ENCODE measurements around the gene CALY. TPM values are rescaled to one million over a fixed set of nuclear protein-coding genes. Genes with fewer than 3 reads are reported as not detected.
A peak's percentile ranks its signal among the peaks of the same experiment; 100 is the strongest.

The CALY gene
- total and polyA plus RNA-seq, 4 experiments from 2014 or later = 1.4 to 7.2 (median 4.3) TPM

- POLR2A ChIA-PET (ENCODE audit: partially characterized antibody) = interaction anchor here (0.8 to 2.0 kb wide), 4 partner anchors 12 to 28 kb away, joined by 3 to 8 read pairs (median 7); partner anchors contain the start of genes ECHS1 and PAOX
- no peaks in the 10 kb centered on the region for H3K36me3 ChIP-seq (ENCODE audit: insufficient read depth, low read length)
- H3K27me3 ChIP-seq (ENCODE audit: insufficient read depth, low read length) = no peaks in the 10 kb centered on the region
- Mint-ChIP-seq H3K4me3 (peak overlapping the region in 1 of 8 donors; percentile 40), H3K9me3 (no peaks in the 10 kb centered on the region), H3K36me3 (peaks cover 6 to 21% of the 10 kb centered on the region in 2 donors), H3K4me1 (peaks cover 0 to 7% (median 5%) of the 10 kb centered on the region in 4 donors), H3K27ac (peak overlapping the region in 4 of 7 donors; percentile 6 to 89 (median 66)), H3K27me3 (no peaks in the 10 kb centered on the region)
- CTCF ChIA-PET (ENCODE audit: partially characterized antibody) = interaction anchor here (1.2 to 1.8 kb wide), 2 partner anchors 16 to 32 kb away, joined by 3 to 6 read pairs; no protein-coding TSS in a partner anchor
- no peaks in the 10 kb centered on the region for H3K9me3 ChIP-seq (ENCODE audit: control insufficient read depth in 1 of 2, low read length in 2 of 2)
- intact Hi-C loops (cut with micrococcal nuclease) = no loop called here
- no peak for DNase-seq
- H3K27ac ChIP-seq (ENCODE audit: low read depth, low read length) = no peak overlapping the region
- H3K4me3 ChIP-seq (ENCODE audit: low read length in 2 of 2) = no peak overlapping the region
- H3K4me1 ChIP-seq (ENCODE audit: insufficient read depth, low read length) = peaks cover 6% of the 10 kb centered on the region
Observed at GRCh38 chr10:133361227-133361626, 24.5 kb upstream of the CALY start.

- H3K4me1 ChIP-seq (ENCODE audit: insufficient read depth, low read length) = peaks cover 8% of the 10 kb centered on the region
- intact Hi-C loops (cut with micrococcal nuclease) = loop anchor here (2.0 to 5.0 kb wide), 2 partner anchors 23 to 32 kb away; partner anchors contain the start of genes CALY and MTG1
Observed at GRCh38 chr10:133359972-133360610, 23.4 kb upstream of the CALY start.

GRCh38 chr10:133359554-133359971, 22.9 kb upstream of the CALY start:
- Histone ChIP-seq H3K4me3 (ENCODE audit: low read length in 2 of 2) (no peak overlapping the region), H3K27me3 (ENCODE audit: insufficient read depth, low read length) (no peaks in the 10 kb centered on the region), H3K36me3 (ENCODE audit: insufficient read depth, low read length) (no peaks in the 10 kb centered on the region), H3K9me3 (ENCODE audit: control insufficient read depth in 1 of 2, low read length in 2 of 2) (no peaks in the 10 kb centered on the region), H3K4me1 (ENCODE audit: insufficient read depth, low read length) (peaks cover 8% of the 10 kb centered on the region), H3K27ac (ENCODE audit: low read depth, low read length) (no peak overlapping the region)
- ChIA-PET CTCF (ENCODE audit: partially characterized antibody) (interaction anchor here (1.1 to 1.3 kb wide), 2 partner anchors 18 to 30 kb away, joined by 3 to 4 read pairs; no protein-coding TSS in a partner anchor), POLR2A (ENCODE audit: partially characterized antibody) (interaction anchor here (5.3 kb wide), 1 partner anchor 30 kb away, joined by 38 read pairs; no protein-coding TSS in a partner anchor)
- Mint-ChIP-seq H3K36me3 (peaks cover 3 to 13% of the 10 kb centered on the region in 2 donors), H3K4me3 (no peak overlapping the region), H3K27ac (peak overlapping the region in 5 of 7 donors; percentile 19 to 62 (median 50)), H3K4me1 (peaks cover 0 to 9% (median 5%) of the 10 kb centered on the region in 4 donors), H3K9me3 (no peaks in the 10 kb centered on the region), H3K27me3 (no peaks in the 10 kb centered on the region)
- intact Hi-C loops (cut with micrococcal nuclease) = loop anchor here (2.0 to 5.0 kb wide), 2 partner anchors 23 to 33 kb away; partner anchors contain the start of genes CALY and MTG1
- peak in 4 of 5 donors; percentile 39 to 50 (median 48) for DNase-seq

More at GRCh38 chr10:133359972-133360610, 23.4 kb upstream of the CALY start:
- no peaks in the 10 kb centered on the region for H3K27me3 Mint-ChIP-seq
- H3K27me3 ChIP-seq (ENCODE audit: insufficient read depth, low read length) = no peaks in the 10 kb centered on the region
- H3K9me3 Mint-ChIP-seq = no peaks in the 10 kb centered on the region
- ChIA-PET POLR2A (ENCODE audit: partially characterized antibody) (interaction anchor here (5.3 kb wide), 1 partner anchor 30 kb away, joined by 38 read pairs; no protein-coding TSS in a partner anchor), CTCF (ENCODE audit: partially characterized antibody) (no interaction called here)
- H3K36me3 Mint-ChIP-seq = peaks cover 6 to 16% of the 10 kb centered on the region in 2 donors
- H3K36me3 ChIP-seq (ENCODE audit: insufficient read depth, low read length) = no peaks in the 10 kb centered on the region
- peaks cover 0 to 9% (median 5%) of the 10 kb centered on the region in 4 donors for H3K4me1 Mint-ChIP-seq
- no peaks in the 10 kb centered on the region for H3K9me3 ChIP-seq (ENCODE audit: control insufficient read depth in 1 of 2, low read length in 2 of 2)
- H3K27ac ChIP-seq (ENCODE audit: low read depth, low read length) = no peak overlapping the region
- no peak overlapping the region for H3K4me3 ChIP-seq (ENCODE audit: low read length in 2 of 2)
- DNase-seq = peak in 1 of 5 donors; percentile 25
- peak overlapping the region in 5 of 7 donors; percentile 31 to 62 (median 38) for H3K27ac Mint-ChIP-seq
- no peak overlapping the region for H3K4me3 Mint-ChIP-seq

- Mint-ChIP-seq H3K27me3 (no peaks in the 10 kb centered on the region), H3K27ac (peak overlapping the region in 4 of 7 donors; percentile 22 to 62 (median 46)), H3K4me3 (peak overlapping the region in 1 of 8 donors; percentile 10), H3K4me1 (peaks cover 0 to 9% (median 5%) of the 10 kb centered on the region in 4 donors), H3K36me3 (peaks cover 0 to 11% of the 10 kb centered on the region in 2 donors), H3K9me3 (no peaks in the 10 kb centered on the region)
- Histone ChIP-seq H3K36me3 (ENCODE audit: insufficient read depth, low read length) (no peaks in the 10 kb centered on the region), H3K9me3 (ENCODE audit: control insufficient read depth in 1 of 2, low read length in 2 of 2) (no peaks in the 10 kb centered on the region), H3K27ac (ENCODE audit: low read depth, low read length) (no peak overlapping the region), H3K4me1 (ENCODE audit: insufficient read depth, low read length) (peaks cover 8% of the 10 kb centered on the region), H3K27me3 (ENCODE audit: insufficient read depth, low read length) (no peaks in the 10 kb centered on the region), H3K4me3 (ENCODE audit: low read length in 2 of 2) (no peak overlapping the region)
- DNase-seq = peak in 2 of 5 donors; percentile 13 to 29
- ChIA-PET POLR2A (ENCODE audit: partially characterized antibody) (interaction anchor here (0.5 to 5.3 kb wide), 3 partner anchors 23 to 79 kb away, joined by 3 to 38 read pairs (median 12); partner anchors contain the start of gene CALY), CTCF (ENCODE audit: partially characterized antibody) (interaction anchor here (1.1 to 1.3 kb wide), 2 partner anchors 19 to 29 kb away, joined by 3 to 4 read pairs; no protein-coding TSS in a partner anchor)
- intact Hi-C loops (cut with micrococcal nuclease) = loop anchor here (1.0 to 5.0 kb wide), 4 partner anchors 14 to 51 kb away; partner anchors contain the start of genes CALY, ECHS1, MTG1 and TUBGCP2
Observed at GRCh38 chr10:133358925-133359310, 22.2 kb upstream of the CALY start.

- Mint-ChIP-seq H3K36me3 (peaks cover 0 to 11% of the 10 kb centered on the region in 2 donors), H3K4me3 (peak overlapping the region in 1 of 8 donors; percentile 10), H3K27me3 (no peaks in the 10 kb centered on the region), H3K9me3 (no peaks in the 10 kb centered on the region), H3K27ac (peak overlapping the region in 2 of 7 donors; percentile 43 to 62), H3K4me1 (peaks cover 0 to 9% (median 5%) of the 10 kb centered on the region in 4 donors)
- Histone ChIP-seq H3K4me3 (ENCODE audit: low read length in 2 of 2) (no peak overlapping the region), H3K27me3 (ENCODE audit: insufficient read depth, low read length) (no peaks in the 10 kb centered on the region), H3K4me1 (ENCODE audit: insufficient read depth, low read length) (peaks cover 8% of the 10 kb centered on the region), H3K27ac (ENCODE audit: low read depth, low read length) (no peak overlapping the region), H3K36me3 (ENCODE audit: insufficient read depth, low read length) (no peaks in the 10 kb centered on the region), H3K9me3 (ENCODE audit: control insufficient read depth in 1 of 2, low read length in 2 of 2) (no peaks in the 10 kb centered on the region)
- DNase-seq = peak in 2 of 5 donors; percentile 7 to 27
- intact Hi-C loops (cut with micrococcal nuclease) = loop anchor here (1.0 to 5.0 kb wide), 4 partner anchors 15 to 50 kb away; partner anchors contain the start of genes CALY, ECHS1, MTG1 and TUBGCP2
- POLR2A ChIA-PET (ENCODE audit: partially characterized antibody) = interaction anchor here (0.5 to 5.3 kb wide), 4 partner anchors 22 to 78 kb away, joined by 3 to 38 read pairs (median 8); partner anchors contain the start of gene CALY
- CTCF ChIA-PET (ENCODE audit: partially characterized antibody) = interaction anchor here (1.1 to 1.3 kb wide), 2 partner anchors 20 to 29 kb away, joined by 3 to 4 read pairs; no protein-coding TSS in a partner anchor
Observed at GRCh38 chr10:133358162-133358924, 21.6 kb upstream of the CALY start.

- ChIA-PET POLR2A (ENCODE audit: partially characterized antibody) (interaction anchor here (0.9 to 5.3 kb wide), 6 partner anchors 9 to 32 kb away, joined by 3 to 38 read pairs (median 5); partner anchors contain the start of gene CALY), CTCF (ENCODE audit: partially characterized antibody) (no interaction called here)
- H3K4me3 Mint-ChIP-seq = peak within 1 kb of the TSS; percentile 67 to 82 (median 78)
- Histone ChIP-seq H3K27me3 (ENCODE audit: insufficient read depth, low read length) (no peaks in the 10 kb centered on the region), H3K4me1 (ENCODE audit: insufficient read depth, low read length) (peaks cover 8% of the 10 kb centered on the region), H3K27ac (ENCODE audit: low read depth, low read length) (peak within 1 kb of the TSS; percentile 52), H3K4me3 (ENCODE audit: low read length in 2 of 2) (peak within 1 kb of the TSS in 1 of 2 donors; percentile 63), H3K9me3 (ENCODE audit: control insufficient read depth in 1 of 2, low read length in 2 of 2) (no peaks in the 10 kb centered on the region), H3K36me3 (ENCODE audit: insufficient read depth, low read length) (no peaks in the 10 kb centered on the region)
- H3K36me3 Mint-ChIP-seq = peaks cover 0 to 10% of the 10 kb centered on the region in 2 donors
- no peaks in the 10 kb centered on the region for H3K9me3 Mint-ChIP-seq
- peak; percentile 76 to 79 (median 77) for DNase-seq
- H3K27me3 Mint-ChIP-seq = no peaks in the 10 kb centered on the region
- H3K27ac Mint-ChIP-seq = peak within 1 kb of the TSS in 4 of 7 donors; percentile 43 to 62 (median 56)
- intact Hi-C loops (cut with micrococcal nuclease) = loop anchor here (1.0 to 5.0 kb wide), 4 partner anchors 16 to 49 kb away; partner anchors contain the start of genes CALY, ECHS1, MTG1 and TUBGCP2
- H3K4me1 Mint-ChIP-seq = peaks cover 0 to 9% (median 5%) of the 10 kb centered on the region in 4 donors
Observed at GRCh38 chr10:133357285-133358161, 20.8 kb upstream of the CALY start, which contains the start of gene FUOM. TSS of gene FUOM (minus strand) at chr10:133358019. CDS start at chr10:133358007, 12 bp downstream.
